K562 (cell line): ENCODE data around the gene ZBTB26. TPM values are rescaled to one million over a fixed set of nuclear protein-coding genes. Genes with fewer than 3 reads are reported as not detected.
A peak's percentile ranks its signal among the peaks of the same experiment; 100 is the strongest.

ENCODE experiments used
- ADNP ChIP-seq: fragments of 200-800 bp; sonication (Bioruptor generic); IDR thresholded peaks from 2 replicates; pipeline ENCODE4 v1.6.1; 2016; ENCODE audit warnings: missing genetic modification characterization, missing compliant biosample characterization
- MCM7 ChIP-seq, 2 experiments: fragments of 450-650 bp; IDR thresholded peaks; 2 replicates each; pipeline ENCODE4 v1.6.1; 2016 to 2018
- MTA3 ChIP-seq: fragments of 450-650 bp; formaldehyde crosslinking; IDR thresholded peaks from 2 replicates; pipeline ENCODE4 v1.6.1; 2017; ENCODE audit warnings: mild to moderate bottlenecking, borderline replicate concordance
- NRF1 ChIP-seq, 2 experiments: fragments of 450-650 bp; IDR thresholded peaks in 1 of 2; conservative IDR thresholded peaks in 1 of 2; 2 replicates each; pipeline ENCODE4 v1.6.1; 2014; ENCODE audit warnings: mild to moderate bottlenecking in 2 of 2
- PYGO2 ChIP-seq: fragments of 450-650 bp; IDR thresholded peaks from 2 replicates; pipeline ENCODE4 v1.6.1; 2016; ENCODE audit warnings: mild to moderate bottlenecking, missing genetic modification characterization, moderate library complexity, missing compliant biosample characterization
- ZNF175 ChIP-seq: fragments of 200-800 bp; sonication (Bioruptor generic); IDR thresholded peaks from 2 replicates; pipeline ENCODE4 v1.6.1; 2016; ENCODE audit warnings: low read depth, mild to moderate bottlenecking, missing genetic modification characterization, missing compliant biosample characterization
- ZNF23 ChIP-seq: fragments of 250-450 bp; sonication (Bioruptor Pico); IDR thresholded peaks from 2 replicates; pipeline ENCODE4 v1.4.0; 2020; ENCODE audit warnings: mild to moderate bottlenecking
- ZNF780A ChIP-seq: fragments of 250-450 bp; sonication (Bioruptor Pico); IDR thresholded peaks from 2 replicates; pipeline ENCODE4 v1.5.0; 2021; ENCODE audit warnings: mild to moderate bottlenecking
- polyA plus RNA-seq, 8 experiments: library from polyadenylated mRNA; depleted of rRNA in 4 of 8; stranded (reverse) in 5 of 8; unstranded in 3 of 8; fragments of >200 nt; fragmentation: Nextera tagmentation in 2 of 8; fragmentation: Illumina TruSeq in 1 of 8; extraction: Ambion mirVana in 2 of 8; extraction: Trizol in 1 of 8; gene quantifications; 2 replicates each; pipeline versions ENCODE4 v1.2.1 to v1.2.3, GENCODE V29; 2011 to 2014; ENCODE audit warnings: inconsistent platforms in 1 of 8, missing spikeins in 1 of 8
- total RNA-seq, 7 experiments: library from RNA; depleted of rRNA in 6 of 7; stranded (reverse); fragments of >200 nt in 6 of 7; fragmentation: Illumina TruSeq in 2 of 7; extraction: Trizol in 2 of 7; gene quantifications; 2 replicates each; pipeline versions ENCODE4 v1.2.1 to v1.2.3, GENCODE V29; 2011 to 2021; ENCODE audit warnings: low replicate concordance in 1 of 7
- TF ChIP-seq, protein P1 (sequence below), 2 experiments: fragments of 450-650 bp; formaldehyde crosslinking in 1 of 2; IDR thresholded peaks; 2 replicates each; pipeline versions ENCODE4 v1.4.0 to v1.6.1; 2014 to 2020; ENCODE audit warnings: mild to moderate bottlenecking in 2 of 2, borderline replicate concordance in 1 of 2, low read depth in 1 of 2
- TF ChIP-seq, protein P2 (sequence below): fragments of 150-350 bp; conservative IDR thresholded peaks from 2 replicates; pipeline ENCODE4 v1.6.1; 2014; ENCODE audit warnings: low read length
- TF ChIP-seq, protein P3 (sequence below): fragments of 450-650 bp; IDR thresholded peaks from 2 replicates; pipeline ENCODE4 v1.6.1; 2016; ENCODE audit warnings: borderline replicate concordance

The ZBTB26 gene
- total and polyA plus RNA-seq, 9 of the 15 experiments (the other 6 are each of a cell fraction or from before 2014, with no cell fraction given), result 2.4 to 20.7 (median 5.0) TPM

DNA sequence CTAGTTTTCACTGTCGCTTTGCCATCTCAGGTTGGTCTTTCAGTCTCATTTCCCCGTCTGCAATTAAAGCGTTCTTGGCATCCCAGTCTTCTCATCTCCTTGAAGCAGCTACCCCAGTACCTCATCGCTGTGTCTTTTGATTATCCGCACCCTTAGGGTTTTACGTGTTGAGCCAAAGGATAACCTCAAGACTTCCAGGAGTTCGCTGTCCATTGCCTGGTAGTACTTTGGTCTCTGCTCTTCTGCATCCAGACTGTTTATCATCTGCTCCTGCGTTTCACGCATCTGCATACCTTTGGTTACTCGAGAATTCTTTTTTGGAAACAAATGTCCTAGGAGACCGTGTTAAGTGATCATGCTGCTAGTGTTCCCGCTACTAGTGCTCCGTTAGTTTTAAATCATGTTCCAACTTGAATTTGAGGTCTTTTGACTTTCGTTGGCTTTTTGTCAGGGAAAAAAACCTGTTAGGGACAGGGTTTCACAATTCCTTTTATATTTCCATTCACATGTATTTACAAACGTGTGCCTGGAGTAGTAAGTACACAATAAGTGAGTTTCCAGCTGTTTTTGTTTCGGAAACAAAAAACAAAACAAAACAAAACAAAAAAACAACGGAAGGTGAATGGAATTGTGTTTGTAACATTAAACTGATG lies 10.4 kb upstream of the ZBTB26 start (continued):
- TF ChIP-seq, protein P1, sequence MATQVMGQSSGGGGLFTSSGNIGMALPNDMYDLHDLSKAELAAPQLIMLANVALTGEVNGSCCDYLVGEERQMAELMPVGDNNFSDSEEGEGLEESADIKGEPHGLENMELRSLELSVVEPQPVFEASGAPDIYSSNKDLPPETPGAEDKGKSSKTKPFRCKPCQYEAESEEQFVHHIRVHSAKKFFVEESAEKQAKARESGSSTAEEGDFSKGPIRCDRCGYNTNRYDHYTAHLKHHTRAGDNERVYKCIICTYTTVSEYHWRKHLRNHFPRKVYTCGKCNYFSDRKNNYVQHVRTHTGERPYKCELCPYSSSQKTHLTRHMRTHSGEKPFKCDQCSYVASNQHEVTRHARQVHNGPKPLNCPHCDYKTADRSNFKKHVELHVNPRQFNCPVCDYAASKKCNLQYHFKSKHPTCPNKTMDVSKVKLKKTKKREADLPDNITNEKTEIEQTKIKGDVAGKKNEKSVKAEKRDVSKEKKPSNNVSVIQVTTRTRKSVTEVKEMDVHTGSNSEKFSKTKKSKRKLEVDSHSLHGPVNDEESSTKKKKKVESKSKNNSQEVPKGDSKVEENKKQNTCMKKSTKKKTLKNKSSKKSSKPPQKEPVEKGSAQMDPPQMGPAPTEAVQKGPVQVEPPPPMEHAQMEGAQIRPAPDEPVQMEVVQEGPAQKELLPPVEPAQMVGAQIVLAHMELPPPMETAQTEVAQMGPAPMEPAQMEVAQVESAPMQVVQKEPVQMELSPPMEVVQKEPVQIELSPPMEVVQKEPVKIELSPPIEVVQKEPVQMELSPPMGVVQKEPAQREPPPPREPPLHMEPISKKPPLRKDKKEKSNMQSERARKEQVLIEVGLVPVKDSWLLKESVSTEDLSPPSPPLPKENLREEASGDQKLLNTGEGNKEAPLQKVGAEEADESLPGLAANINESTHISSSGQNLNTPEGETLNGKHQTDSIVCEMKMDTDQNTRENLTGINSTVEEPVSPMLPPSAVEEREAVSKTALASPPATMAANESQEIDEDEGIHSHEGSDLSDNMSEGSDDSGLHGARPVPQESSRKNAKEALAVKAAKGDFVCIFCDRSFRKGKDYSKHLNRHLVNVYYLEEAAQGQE (IDR thresholded peaks at IDR 0.05; ENCODE audit: borderline replicate concordance), result peak; percentile 90
- TF ChIP-seq, protein P1 (CRISPR knock-in tag; IDR thresholded peaks at IDR 0.05; ENCODE audit: low read depth), result peak; percentile 58; the same call in 1 of the 2 replicates
- no peak for TF ChIP-seq ADNP (tag)
- no peak for TF ChIP-seq PYGO2 (tag)
- TF ChIP-seq ZNF23 (CRISPR knock-in tag), result no peak
- no peak for TF ChIP-seq NRF1 (conservative IDR thresholded peaks at IDR 0.05 in 1 of 2, IDR thresholded peaks at IDR 0.05 in 1 of 2)
- TF ChIP-seq MCM7 (IDR thresholded peaks at IDR 0.05), result no peak
- TF ChIP-seq, protein P2, sequence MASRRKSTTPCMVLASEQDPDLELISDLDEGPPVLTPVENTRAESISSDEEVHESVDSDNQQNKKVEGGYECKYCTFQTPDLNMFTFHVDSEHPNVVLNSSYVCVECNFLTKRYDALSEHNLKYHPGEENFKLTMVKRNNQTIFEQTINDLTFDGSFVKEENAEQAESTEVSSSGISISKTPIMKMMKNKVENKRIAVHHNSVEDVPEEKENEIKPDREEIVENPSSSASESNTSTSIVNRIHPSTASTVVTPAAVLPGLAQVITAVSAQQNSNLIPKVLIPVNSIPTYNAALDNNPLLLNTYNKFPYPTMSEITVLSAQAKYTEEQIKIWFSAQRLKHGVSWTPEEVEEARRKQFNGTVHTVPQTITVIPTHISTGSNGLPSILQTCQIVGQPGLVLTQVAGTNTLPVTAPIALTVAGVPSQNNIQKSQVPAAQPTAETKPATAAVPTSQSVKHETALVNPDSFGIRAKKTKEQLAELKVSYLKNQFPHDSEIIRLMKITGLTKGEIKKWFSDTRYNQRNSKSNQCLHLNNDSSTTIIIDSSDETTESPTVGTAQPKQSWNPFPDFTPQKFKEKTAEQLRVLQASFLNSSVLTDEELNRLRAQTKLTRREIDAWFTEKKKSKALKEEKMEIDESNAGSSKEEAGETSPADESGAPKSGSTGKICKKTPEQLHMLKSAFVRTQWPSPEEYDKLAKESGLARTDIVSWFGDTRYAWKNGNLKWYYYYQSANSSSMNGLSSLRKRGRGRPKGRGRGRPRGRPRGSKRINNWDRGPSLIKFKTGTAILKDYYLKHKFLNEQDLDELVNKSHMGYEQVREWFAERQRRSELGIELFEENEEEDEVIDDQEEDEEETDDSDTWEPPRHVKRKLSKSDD, result no peak
- TF ChIP-seq, protein P3, sequence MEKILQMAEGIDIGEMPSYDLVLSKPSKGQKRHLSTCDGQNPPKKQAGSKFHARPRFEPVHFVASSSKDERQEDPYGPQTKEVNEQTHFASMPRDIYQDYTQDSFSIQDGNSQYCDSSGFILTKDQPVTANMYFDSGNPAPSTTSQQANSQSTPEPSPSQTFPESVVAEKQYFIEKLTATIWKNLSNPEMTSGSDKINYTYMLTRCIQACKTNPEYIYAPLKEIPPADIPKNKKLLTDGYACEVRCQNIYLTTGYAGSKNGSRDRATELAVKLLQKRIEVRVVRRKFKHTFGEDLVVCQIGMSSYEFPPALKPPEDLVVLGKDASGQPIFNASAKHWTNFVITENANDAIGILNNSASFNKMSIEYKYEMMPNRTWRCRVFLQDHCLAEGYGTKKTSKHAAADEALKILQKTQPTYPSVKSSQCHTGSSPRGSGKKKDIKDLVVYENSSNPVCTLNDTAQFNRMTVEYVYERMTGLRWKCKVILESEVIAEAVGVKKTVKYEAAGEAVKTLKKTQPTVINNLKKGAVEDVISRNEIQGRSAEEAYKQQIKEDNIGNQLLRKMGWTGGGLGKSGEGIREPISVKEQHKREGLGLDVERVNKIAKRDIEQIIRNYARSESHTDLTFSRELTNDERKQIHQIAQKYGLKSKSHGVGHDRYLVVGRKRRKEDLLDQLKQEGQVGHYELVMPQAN, result peak; percentile 30; the same call in 1 of the 2 replicates
- TF ChIP-seq ZNF175 (CRISPR knock-in tag), result no peak
- TF ChIP-seq MTA3, result 0 out of 2 replicates have a peak, but pooled peaks have one; percentile 27
- no peak for TF ChIP-seq ZNF780A (CRISPR knock-in tag)
